Measurements from ENCODE around the gene FOXI3. TPM values are rescaled to one million over a fixed set of nuclear protein-coding genes. Genes with fewer than 3 reads are reported as not detected.
"Not testable (repeated sequence)": the region's sequence is repeated elsewhere in the genome, so short reads cannot be mapped to it uniquely, and the experiment has no call there.

FOXI3 gene
- total RNA-seq, 2 donors from 2014 or later = 0.93 to 2.8 TPM

GRCh38 chr2:88437010-88437409 lies 15.5 kb downstream of the FOXI3 start:
- no peak overlapping the region for H3K27ac Mint-ChIP-seq

GRCh38 chr2:88429929-88430328 lies 22.6 kb downstream of the FOXI3 start:
- Mint-ChIP-seq H3K27ac (no peak overlapping the region), H3K36me3 (ENCODE audit: low read depth) (no peaks in the 10 kb centered on the region), H3K9me3 (peaks cover 5% of the 10 kb centered on the region), H3K4me3 (no peak overlapping the region), H3K4me1 (no peaks in the 10 kb centered on the region), H3K27me3 (ENCODE audit: insufficient read depth) (no peaks in the 10 kb centered on the region)
- Histone ChIP-seq H3K36me3 (ENCODE audit: control insufficient read depth, insufficient read depth, low read length) (no peaks in the 10 kb centered on the region), H3K27ac (ENCODE audit: low read depth, low read length) (no peak overlapping the region), H3K4me1 (ENCODE audit: control insufficient read depth, insufficient read depth, low read length) (no peaks in the 10 kb centered on the region), H3K27me3 (ENCODE audit: control insufficient read depth, insufficient read depth, low read length, poor library complexity, severe bottlenecking) (no peaks in the 10 kb centered on the region), H3K9me3 (ENCODE audit: control insufficient read depth, low read length) (no peaks in the 10 kb centered on the region), H3K9ac (ENCODE audit: extremely low read depth, low read length, poor library complexity, severe bottlenecking) (no peak overlapping the region), H3K4me3 (ENCODE audit: low read length) (no peak overlapping the region)
- DNase-seq = peak; percentile 77
- TF ChIP-seq, protein P1, sequence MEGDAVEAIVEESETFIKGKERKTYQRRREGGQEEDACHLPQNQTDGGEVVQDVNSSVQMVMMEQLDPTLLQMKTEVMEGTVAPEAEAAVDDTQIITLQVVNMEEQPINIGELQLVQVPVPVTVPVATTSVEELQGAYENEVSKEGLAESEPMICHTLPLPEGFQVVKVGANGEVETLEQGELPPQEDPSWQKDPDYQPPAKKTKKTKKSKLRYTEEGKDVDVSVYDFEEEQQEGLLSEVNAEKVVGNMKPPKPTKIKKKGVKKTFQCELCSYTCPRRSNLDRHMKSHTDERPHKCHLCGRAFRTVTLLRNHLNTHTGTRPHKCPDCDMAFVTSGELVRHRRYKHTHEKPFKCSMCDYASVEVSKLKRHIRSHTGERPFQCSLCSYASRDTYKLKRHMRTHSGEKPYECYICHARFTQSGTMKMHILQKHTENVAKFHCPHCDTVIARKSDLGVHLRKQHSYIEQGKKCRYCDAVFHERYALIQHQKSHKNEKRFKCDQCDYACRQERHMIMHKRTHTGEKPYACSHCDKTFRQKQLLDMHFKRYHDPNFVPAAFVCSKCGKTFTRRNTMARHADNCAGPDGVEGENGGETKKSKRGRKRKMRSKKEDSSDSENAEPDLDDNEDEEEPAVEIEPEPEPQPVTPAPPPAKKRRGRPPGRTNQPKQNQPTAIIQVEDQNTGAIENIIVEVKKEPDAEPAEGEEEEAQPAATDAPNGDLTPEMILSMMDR (conservative IDR thresholded peaks at IDR 0.05) = no peak
- WGBS, 2 experiments (ENCODE audit: insufficient coverage in 1 of 2, insufficient read length in 1 of 2) = 80 to 83% methylated on average over 5 to 7 of the region's 7 CpGs

More at GRCh38 chr2:88437010-88437409, 15.5 kb downstream of the FOXI3 start:
- no peaks in the 10 kb centered on the region for H3K27me3 ChIP-seq (ENCODE audit: control insufficient read depth, insufficient read depth, low read length, poor library complexity, severe bottlenecking)
- TF ChIP-seq, protein P1 (conservative IDR thresholded peaks at IDR 0.05) = no peak
- 86 to 90% methylated on average over 4 of the region's 4 CpGs for WGBS, 2 experiments (ENCODE audit: insufficient coverage in 1 of 2, insufficient read length in 1 of 2)
- no peak overlapping the region for H3K9ac ChIP-seq (ENCODE audit: extremely low read depth, low read length, poor library complexity, severe bottlenecking)
- peaks cover 2% of the 10 kb centered on the region for H3K9me3 Mint-ChIP-seq
- no peaks in the 10 kb centered on the region for H3K4me1 ChIP-seq (ENCODE audit: control insufficient read depth, insufficient read depth, low read length)
- peaks cover 14% of the 10 kb centered on the region for H3K27me3 Mint-ChIP-seq (ENCODE audit: insufficient read depth)
- no peaks in the 10 kb centered on the region for H3K4me1 Mint-ChIP-seq
- DNase-seq = no peak
- H3K9me3 ChIP-seq (ENCODE audit: control insufficient read depth, low read length) = no peaks in the 10 kb centered on the region
- H3K27ac ChIP-seq (ENCODE audit: low read depth, low read length) = no peak overlapping the region
- H3K36me3 ChIP-seq (ENCODE audit: control insufficient read depth, insufficient read depth, low read length) = no peaks in the 10 kb centered on the region
- H3K4me3 ChIP-seq (ENCODE audit: low read length) = no peak overlapping the region
- H3K4me3 Mint-ChIP-seq = no peak overlapping the region
- H3K36me3 Mint-ChIP-seq (ENCODE audit: low read depth) = no peaks in the 10 kb centered on the region

DNA sequence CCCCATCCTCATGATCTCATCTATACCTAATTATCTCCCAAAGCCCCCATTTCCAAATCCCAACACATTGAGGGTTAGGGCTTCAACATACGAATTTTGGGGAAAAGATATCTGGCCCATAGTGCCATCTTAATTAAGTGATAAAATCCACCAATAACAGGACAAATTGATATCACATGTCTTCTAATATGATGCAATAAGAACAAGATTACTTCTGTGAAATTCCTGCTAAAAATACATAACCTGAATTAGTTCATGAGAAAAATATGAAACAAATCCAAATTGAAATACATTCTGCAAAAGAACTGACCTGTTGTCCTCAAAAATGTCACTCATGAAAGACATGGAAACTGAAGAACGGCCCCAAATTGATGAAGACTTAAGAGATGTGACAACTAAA lies 28.8 kb downstream of the FOXI3 start:
- Mint-ChIP-seq H3K4me1 (no peaks in the 10 kb centered on the region), H3K27ac (no peak overlapping the region), H3K4me3 (no peak overlapping the region), H3K27me3 (ENCODE audit: insufficient read depth) (no peaks in the 10 kb centered on the region), H3K36me3 (ENCODE audit: low read depth) (no peaks in the 10 kb centered on the region), H3K9me3 (no peaks in the 10 kb centered on the region)
- Histone ChIP-seq H3K9me3 (ENCODE audit: control insufficient read depth, low read length) (no peaks in the 10 kb centered on the region), H3K27ac (ENCODE audit: low read depth, low read length) (no peak overlapping the region), H3K4me3 (ENCODE audit: low read length) (no peak overlapping the region), H3K27me3 (ENCODE audit: control insufficient read depth, insufficient read depth, low read length, poor library complexity, severe bottlenecking) (no peaks in the 10 kb centered on the region), H3K36me3 (ENCODE audit: control insufficient read depth, insufficient read depth, low read length) (no peaks in the 10 kb centered on the region), H3K4me1 (ENCODE audit: control insufficient read depth, insufficient read depth, low read length) (no peaks in the 10 kb centered on the region), H3K9ac (ENCODE audit: extremely low read depth, low read length, poor library complexity, severe bottlenecking) (no peak overlapping the region)
- WGBS, 2 experiments (ENCODE audit: insufficient coverage in 1 of 2, insufficient read length in 1 of 2) = 95 to 99% methylated on average over 2 of the region's 2 CpGs
- TF ChIP-seq, protein P1 (conservative IDR thresholded peaks at IDR 0.05) = no peak
- no peak for DNase-seq

DNA sequence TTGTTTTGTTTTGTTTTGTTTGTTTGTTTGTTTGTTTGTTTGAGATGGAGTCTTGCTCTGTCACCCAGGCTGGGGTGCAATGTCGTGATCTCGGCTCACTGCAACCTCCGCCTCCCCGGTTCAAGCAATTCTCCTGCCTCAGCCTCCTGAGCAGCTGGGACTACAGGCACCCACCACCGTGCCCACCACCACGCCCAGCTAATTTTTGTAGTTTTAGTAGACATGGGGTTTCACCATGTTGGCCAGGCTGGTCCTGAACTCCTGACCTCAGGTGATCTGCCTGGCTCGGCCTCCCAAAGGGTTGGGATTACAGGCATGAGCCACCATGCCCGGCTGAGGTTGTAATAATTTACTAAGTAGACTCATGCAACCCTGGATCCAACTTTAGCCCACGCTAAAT lies 33.4 kb downstream of the FOXI3 start:
- H3K27ac Mint-ChIP-seq = not testable (repeated sequence)

More for the DNA sequence above, 33.4 kb downstream of the FOXI3 start:
- not testable (repeated sequence) for H3K4me3 Mint-ChIP-seq; H3K36me3 Mint-ChIP-seq (ENCODE audit: low read depth); H3K27me3 ChIP-seq (ENCODE audit: control insufficient read depth, insufficient read depth, low read length, poor library complexity, severe bottlenecking); H3K9ac ChIP-seq (ENCODE audit: extremely low read depth, low read length, poor library complexity, severe bottlenecking); H3K9me3 Mint-ChIP-seq; H3K27ac ChIP-seq (ENCODE audit: low read depth, low read length); H3K9me3 ChIP-seq (ENCODE audit: control insufficient read depth, low read length); H3K27me3 Mint-ChIP-seq (ENCODE audit: insufficient read depth); H3K36me3 ChIP-seq (ENCODE audit: control insufficient read depth, insufficient read depth, low read length); H3K4me3 ChIP-seq (ENCODE audit: low read length); DNase-seq
- 85 to 97% methylated on average over 4 to 9 of the region's 9 CpGs for WGBS, 2 experiments (ENCODE audit: insufficient coverage in 1 of 2, insufficient read length in 1 of 2)
- peaks cover 17% of the 10 kb centered on the region for H3K4me1 ChIP-seq (ENCODE audit: control insufficient read depth, insufficient read depth, low read length)
- H3K4me1 Mint-ChIP-seq = peaks cover 21% of the 10 kb centered on the region

All from endodermal cell (in vitro differentiated cells).